ENCODE results near the gene ARIH1.
"Not testable (repeated sequence)": the region's sequence is repeated elsewhere in the genome, so short reads cannot be mapped to it uniquely, and the experiment has no call there.

Gene ARIH1

DNA sequence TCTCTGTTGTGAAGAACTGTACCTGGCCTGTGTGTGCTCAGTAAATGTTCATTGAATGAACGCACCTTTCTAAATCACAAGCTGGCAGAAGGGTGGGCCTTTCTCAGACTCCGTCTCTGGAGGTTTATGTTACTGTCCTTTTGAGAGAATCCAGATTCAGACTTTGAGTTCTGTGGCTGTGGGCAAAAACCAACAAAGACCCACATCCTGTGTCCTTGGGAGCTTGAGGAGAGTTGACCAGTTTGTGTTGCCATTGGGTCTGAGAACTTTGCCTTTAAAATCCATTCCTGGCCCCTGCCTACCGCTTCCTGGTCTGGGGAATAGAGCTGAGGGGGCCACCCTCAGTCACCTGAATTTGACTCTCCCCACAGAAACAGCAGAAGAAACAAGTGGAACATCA lies 134.0 kb downstream of the ARIH1 start:
- DNase-seq (ENCODE audit: low spot score), result not testable (repeated sequence)

GRCh38 chr15:72609862-72610261 lies 135.7 kb downstream of the ARIH1 start:
- no peak for DNase-seq (ENCODE audit: low spot score)

GRCh38 chr15:72612324-72612723 lies 138.2 kb downstream of the ARIH1 start:
- DNase-seq (ENCODE audit: low spot score), result not testable (repeated sequence)

DNA sequence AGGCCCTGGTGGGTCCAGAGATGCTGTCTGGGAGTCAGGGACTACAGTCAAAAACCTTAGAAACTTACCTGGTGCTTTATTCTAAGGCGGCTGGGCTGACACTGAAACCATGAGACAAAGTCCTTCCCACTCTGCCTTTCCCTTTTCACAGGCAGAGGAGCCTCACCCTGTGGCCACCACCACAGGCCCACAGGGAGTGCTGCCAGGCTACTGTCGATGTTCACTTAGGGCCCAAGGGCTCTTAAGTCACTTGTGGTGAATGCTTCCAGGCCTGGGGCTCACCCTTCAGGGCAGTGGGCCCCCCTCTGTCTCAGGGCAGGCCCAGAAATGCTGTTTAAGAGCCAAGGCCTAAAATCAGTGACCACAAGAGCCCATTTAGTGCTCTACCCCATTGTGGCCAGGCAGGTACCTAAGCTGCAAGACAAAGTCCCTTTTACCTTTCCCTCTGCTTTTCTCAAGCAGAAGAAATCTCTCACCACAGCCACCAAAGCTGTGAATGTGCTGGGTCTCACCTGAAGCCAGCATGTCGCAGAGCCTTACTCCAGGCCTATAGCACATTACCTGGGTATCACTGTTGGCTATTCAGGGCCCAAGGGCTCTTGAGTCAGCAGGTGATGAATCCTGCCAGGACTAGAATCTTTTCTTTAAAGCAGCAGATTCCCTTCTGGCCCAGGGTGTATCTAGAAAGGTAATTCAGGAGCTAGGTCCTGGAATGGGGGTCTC lies 140.8 kb downstream of the ARIH1 start:
- no peak for DNase-seq (ENCODE audit: low spot score)

DNA sequence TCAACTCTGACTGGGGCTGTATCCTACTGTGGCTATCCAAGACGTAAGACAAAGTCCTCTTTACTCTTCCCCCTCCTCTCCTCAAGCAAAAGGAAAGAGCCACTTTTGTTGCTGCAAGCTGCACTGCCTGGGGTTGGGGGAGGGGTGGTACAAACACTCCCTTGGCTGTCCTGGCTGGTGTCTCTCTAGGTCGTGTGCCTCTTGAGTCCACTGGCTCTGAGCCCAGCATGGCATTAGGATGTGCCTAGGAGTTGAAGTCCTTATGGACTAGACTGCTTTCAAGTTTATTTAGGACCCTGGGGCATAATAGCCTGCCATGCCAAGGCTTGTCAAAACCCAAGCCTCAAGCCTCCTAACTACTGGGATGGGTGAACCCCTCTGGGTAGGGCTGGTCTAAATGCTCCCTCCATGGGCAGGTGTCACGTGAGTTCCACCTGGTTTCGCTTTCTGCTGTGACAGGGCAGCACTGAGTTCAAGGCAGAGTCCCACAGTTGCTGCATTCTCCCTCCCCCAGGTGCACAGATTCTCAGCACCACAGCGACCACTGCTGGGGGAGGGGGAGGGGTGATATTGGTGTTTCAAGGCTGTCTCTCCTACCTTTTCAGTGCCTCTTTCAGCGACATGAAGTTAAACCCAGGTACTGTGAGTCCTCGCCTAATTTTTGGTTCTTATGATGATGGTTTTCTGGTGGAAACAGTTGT lies 141.6 kb downstream of the ARIH1 start:
- not testable (repeated sequence) for DNase-seq (ENCODE audit: low spot score)

- DNase-seq (ENCODE audit: low spot score), result no peak
These were observed 142.5 kb downstream of the ARIH1 start for GRCh38 chr15:72616491-72617210.

DNA sequence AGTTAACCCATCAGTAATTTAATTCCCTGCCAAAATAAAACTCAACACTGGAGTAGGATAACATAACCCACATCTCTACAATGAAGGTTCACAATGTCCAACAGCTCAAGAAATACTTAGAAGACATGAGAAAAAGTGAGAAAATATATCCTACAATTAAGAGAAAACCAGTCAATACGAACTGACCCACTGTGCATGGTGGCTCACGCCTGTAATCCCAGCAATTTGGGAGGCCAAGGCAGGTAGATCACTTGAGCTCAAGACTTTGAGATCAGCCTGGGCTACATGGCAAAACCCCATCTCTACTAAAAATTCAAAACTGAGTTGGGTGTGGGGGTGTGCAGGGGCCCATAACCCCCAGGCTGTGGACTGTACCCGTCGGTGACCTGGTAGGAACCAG lies 149.7 kb downstream of the ARIH1 start:
- DNase-seq (ENCODE audit: low spot score), result not testable (repeated sequence)

- not testable (repeated sequence) for DNase-seq (ENCODE audit: low spot score)
These were observed 152.0 kb downstream of the ARIH1 start for GRCh38 chr15:72626153-72626552.

- DNase-seq (ENCODE audit: low spot score), result peak; percentile 14
These were observed 154.3 kb downstream of the ARIH1 start for GRCh38 chr15:72628249-72629067.

DNA sequence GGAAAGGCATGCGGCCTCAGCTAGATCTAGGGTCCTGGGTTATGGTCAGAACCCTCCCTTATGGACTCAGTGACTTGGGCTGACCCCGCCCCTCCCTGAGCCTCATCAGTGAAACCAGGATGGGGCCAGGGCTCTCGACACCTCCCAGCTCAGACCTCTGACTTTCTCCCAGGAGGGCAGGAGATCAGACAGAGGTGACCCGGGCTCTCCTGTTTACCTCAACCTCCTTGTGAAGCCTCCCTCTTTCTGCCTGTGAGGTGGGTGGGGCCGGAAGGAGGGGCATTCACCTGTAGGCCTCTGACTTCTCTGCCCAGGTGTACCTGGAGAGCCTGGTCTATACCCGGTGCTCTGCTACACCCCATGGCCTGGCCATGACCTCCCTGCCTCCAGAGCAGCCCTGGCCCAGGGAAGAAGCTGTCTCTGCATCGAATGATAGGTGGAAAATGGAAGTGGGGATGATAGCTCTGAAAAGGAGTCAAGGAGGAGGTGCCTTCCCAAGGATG lies 155.0 kb downstream of the ARIH1 start:
- DNase-seq (ENCODE audit: low spot score), result not testable (repeated sequence)

- DNase-seq (ENCODE audit: low spot score), result not testable (repeated sequence)
These were observed 162.6 kb downstream of the ARIH1 start for GRCh38 chr15:72636519-72637282.

GRCh38 chr15:72639759-72640483 lies 165.8 kb downstream of the ARIH1 start:
- DNase-seq (ENCODE audit: low spot score), result not testable (repeated sequence)

DNA sequence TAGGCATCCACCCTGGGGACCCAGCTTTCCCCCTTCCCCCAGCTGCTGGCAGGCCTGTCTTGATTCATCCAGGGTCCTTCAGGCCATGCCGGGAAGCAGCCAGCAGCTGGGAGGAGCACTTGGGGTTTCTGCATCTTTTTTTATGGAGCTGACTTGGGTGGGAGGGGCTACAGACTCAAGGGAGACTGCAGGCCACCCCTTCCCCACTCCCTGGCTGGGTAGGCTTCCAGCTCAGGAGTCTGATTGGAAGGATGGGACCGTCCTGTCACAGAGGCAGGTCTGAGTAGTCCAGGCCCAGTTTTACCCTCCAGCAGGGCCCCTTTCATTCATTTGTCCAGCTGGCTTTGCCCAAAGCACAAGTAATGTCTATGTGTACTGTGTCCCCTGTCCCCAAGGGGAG lies 168.1 kb downstream of the ARIH1 start:
- not testable (repeated sequence) for DNase-seq (ENCODE audit: low spot score)

DNA sequence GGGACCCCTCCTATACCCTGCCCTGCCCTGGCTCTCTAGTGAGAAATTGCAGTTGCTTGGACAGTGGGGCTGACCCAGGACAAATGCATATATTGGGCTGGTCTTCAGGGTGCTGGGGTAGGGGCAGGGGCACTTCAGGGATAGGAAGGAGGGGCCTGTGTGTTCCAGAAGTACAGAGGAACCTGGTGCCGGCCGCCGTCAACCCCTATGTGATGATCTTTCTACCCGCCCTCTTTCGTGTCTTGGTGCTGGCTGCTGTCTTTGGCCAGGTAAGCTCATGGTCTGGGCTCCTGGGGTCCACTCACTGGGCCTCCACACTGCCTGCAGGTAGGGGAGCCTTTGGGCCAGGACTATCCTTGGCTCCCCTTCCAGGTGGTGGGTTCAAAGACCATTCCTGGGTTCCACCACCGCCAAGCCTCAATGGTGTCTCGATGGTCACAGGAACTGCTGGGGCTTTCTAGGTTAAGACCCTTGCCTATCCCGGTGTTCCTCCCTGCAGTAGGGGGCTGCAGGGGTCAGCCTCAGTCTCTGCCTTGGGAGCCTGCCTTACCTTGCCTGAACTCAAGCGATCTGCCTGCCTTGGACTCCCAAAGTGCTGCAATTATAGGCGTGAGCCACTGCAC lies 174.6 kb downstream of the ARIH1 start:
- DNase-seq (ENCODE audit: low spot score), result not testable (repeated sequence)

All from HuH-7 (cell line).